Spinal cord (tissue), 10 donors: Measurements from ENCODE around the gene ZNF521. TPM values are rescaled to one million over a fixed set of nuclear protein-coding genes. Genes with fewer than 3 reads are reported as not detected.

Experiments
- DNase-seq, 6 donors: peaks; one replicate each; pipeline versions ENCODE4 v3.0.0 to v3.0.0-alpha.2; 2013 to 2015; ENCODE audit warnings: low spot score in 6 of 6, low read depth in 4 of 6
- H3K27ac ChIP-seq: one replicate; pipeline ENCODE4 v1.5.1; 2013; ENCODE audit warnings: low read depth, low read length, control low read depth
- H3K27me3 ChIP-seq: one replicate; pipeline ENCODE4 v1.6.1; 2013; ENCODE audit warnings: low read length; ENCODE audit not compliant: control insufficient read depth, insufficient read depth
- H3K36me3 ChIP-seq: one replicate; pipeline ENCODE4 v1.6.1; 2013; ENCODE audit warnings: low read length; ENCODE audit not compliant: control insufficient read depth, insufficient read depth
- H3K4me1 ChIP-seq: one replicate; pipeline ENCODE4 v1.6.1; 2013; ENCODE audit warnings: low read length; ENCODE audit not compliant: control insufficient read depth, insufficient read depth
- H3K4me3 ChIP-seq: one replicate; pipeline ENCODE4 v1.5.1; 2013; ENCODE audit warnings: low read depth, low read length, control low read depth
- H3K9me3 ChIP-seq: one replicate; pipeline ENCODE4 v1.6.1; 2013; ENCODE audit warnings: low read length; ENCODE audit not compliant: control insufficient read depth, insufficient read depth
- WGBS: methylation state at CpG from one replicate; pipeline ENCODE4 v1.1.5; 2013; ENCODE audit warnings: missing lambda C conversion rate; ENCODE audit not compliant: insufficient coverage; 5-methylcytosine and 5-hydroxymethylcytosine counted together
- polyA plus RNA-seq, 2 donors: library from polyadenylated mRNA; unstranded; fragments of 120-200 nt; gene quantifications; one replicate each; pipeline ENCODE4 v1.2.1, GENCODE V29; 2013; ENCODE audit not compliant: insufficient read length in 2 of 2
- total RNA-seq, 2 donors: library from RNA; depleted of rRNA in 1 of 2; stranded (reverse); fragments of 120-200 nt in 1 of 2; fragments of >200 nt in 1 of 2; gene quantifications; one replicate each; pipeline versions ENCODE4 v1.2.3 to v1.2.4, GENCODE V29; 2013 to 2014
- donor health status: healthy.

ZNF521 gene
- total and polyA plus RNA-seq, 4 donors: 54.8 to 64.4 (median 62.1) TPM

GRCh38 chr18:25244924-25245698, 106.9 kb downstream of the ZNF521 start:
- Histone ChIP-seq H3K4me3 (no peak overlapping the region), H3K9me3 (no peaks in the 10 kb centered on the region), H3K27me3 (no peaks in the 10 kb centered on the region), H3K36me3 (no peaks in the 10 kb centered on the region), H3K27ac (no peak overlapping the region), H3K4me1 (no peaks in the 10 kb centered on the region)
- no peak for DNase-seq
- WGBS: no CpG with 5 or more reads among the region's 4 CpGs

- no peak overlapping the region for H3K27ac ChIP-seq
- no peaks in the 10 kb centered on the region for H3K4me1 ChIP-seq
- H3K9me3 ChIP-seq: no peaks in the 10 kb centered on the region
- no peaks in the 10 kb centered on the region for H3K27me3 ChIP-seq
- no peaks in the 10 kb centered on the region for H3K36me3 ChIP-seq
- DNase-seq: no peak
- H3K4me3 ChIP-seq: no peak overlapping the region
Observed at GRCh38 chr18:25244170-25244569, 107.8 kb downstream of the ZNF521 start.

DNA sequence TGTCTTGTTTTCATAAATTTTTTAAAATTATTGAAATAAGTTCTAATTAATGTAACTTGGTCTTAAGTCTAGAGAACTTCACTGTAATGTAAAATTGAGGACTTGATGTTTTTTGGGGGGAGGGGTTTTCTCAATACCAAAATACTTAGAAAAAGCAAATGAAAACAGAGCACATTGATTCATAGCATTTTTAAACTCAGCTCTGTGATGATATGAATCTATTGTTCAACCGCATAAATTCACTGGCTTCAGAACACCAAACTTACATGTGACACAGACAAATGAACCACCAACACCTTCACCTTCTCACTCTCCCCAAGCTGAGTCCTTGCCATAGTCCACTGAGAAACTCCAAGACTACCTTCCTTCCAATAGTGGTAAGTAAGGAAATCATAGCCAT, 108.2 kb downstream of the ZNF521 start:
- Histone ChIP-seq H3K36me3 (no peaks in the 10 kb centered on the region), H3K4me1 (no peaks in the 10 kb centered on the region), H3K4me3 (no peak overlapping the region), H3K27ac (no peak overlapping the region), H3K9me3 (no peaks in the 10 kb centered on the region), H3K27me3 (no peaks in the 10 kb centered on the region)
- WGBS: no CpG with 5 or more reads among the region's 1 CpG
- DNase-seq: no peak

- Histone ChIP-seq H3K36me3 (no peaks in the 10 kb centered on the region), H3K27ac (no peak overlapping the region), H3K27me3 (no peaks in the 10 kb centered on the region), H3K9me3 (no peaks in the 10 kb centered on the region), H3K4me3 (no peak overlapping the region), H3K4me1 (no peaks in the 10 kb centered on the region)
- no peak for DNase-seq
- WGBS: 82% methylated on average over 1 of the region's 2 CpGs
Observed at GRCh38 chr18:25243257-25243656, 108.7 kb downstream of the ZNF521 start.

DNA sequence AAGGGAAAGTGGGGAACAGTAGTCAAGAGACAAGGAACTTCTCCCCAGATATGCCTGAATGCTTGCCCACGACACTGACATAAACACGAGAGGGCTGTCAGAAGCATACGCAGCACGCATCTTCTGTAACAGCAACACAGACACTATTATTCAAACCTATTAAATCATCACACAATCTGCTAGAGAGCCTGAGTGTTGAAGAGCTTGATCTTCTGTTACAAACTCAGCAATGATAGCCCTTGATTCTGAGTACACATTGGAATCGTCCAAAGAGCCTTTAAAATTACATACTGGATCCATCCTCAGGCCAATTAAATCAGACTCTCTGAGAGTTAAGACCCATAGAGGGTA, 111.6 kb downstream of the ZNF521 start:
- no peaks in the 10 kb centered on the region for H3K36me3 ChIP-seq
- WGBS: 83% methylated on average over 3 of the region's 5 CpGs
- H3K27ac ChIP-seq: no peak overlapping the region
- H3K27me3 ChIP-seq: no peaks in the 10 kb centered on the region
- H3K4me1 ChIP-seq: no peaks in the 10 kb centered on the region
- DNase-seq: no peak
- no peak overlapping the region for H3K4me3 ChIP-seq
- H3K9me3 ChIP-seq: no peaks in the 10 kb centered on the region

- H3K4me3 ChIP-seq: no peak overlapping the region
- DNase-seq: no peak
- no peaks in the 10 kb centered on the region for H3K4me1 ChIP-seq
- peak overlapping the region; percentile 53 for H3K27ac ChIP-seq
- no CpG with 5 or more reads among the region's 5 CpGs for WGBS
- H3K36me3 ChIP-seq: no peaks in the 10 kb centered on the region
- no peaks in the 10 kb centered on the region for H3K9me3 ChIP-seq
- H3K27me3 ChIP-seq: no peaks in the 10 kb centered on the region
Observed at GRCh38 chr18:25239581-25240419, 112.2 kb downstream of the ZNF521 start.

GRCh38 chr18:25239151-25239550, 112.8 kb downstream of the ZNF521 start:
- WGBS: 67% methylated on average over 1 of the region's 3 CpGs
- Histone ChIP-seq H3K9me3 (no peaks in the 10 kb centered on the region), H3K27ac (peak overlapping the region; percentile 18), H3K36me3 (no peaks in the 10 kb centered on the region), H3K4me1 (no peaks in the 10 kb centered on the region), H3K27me3 (no peaks in the 10 kb centered on the region), H3K4me3 (no peak overlapping the region)
- DNase-seq: no peak

DNA sequence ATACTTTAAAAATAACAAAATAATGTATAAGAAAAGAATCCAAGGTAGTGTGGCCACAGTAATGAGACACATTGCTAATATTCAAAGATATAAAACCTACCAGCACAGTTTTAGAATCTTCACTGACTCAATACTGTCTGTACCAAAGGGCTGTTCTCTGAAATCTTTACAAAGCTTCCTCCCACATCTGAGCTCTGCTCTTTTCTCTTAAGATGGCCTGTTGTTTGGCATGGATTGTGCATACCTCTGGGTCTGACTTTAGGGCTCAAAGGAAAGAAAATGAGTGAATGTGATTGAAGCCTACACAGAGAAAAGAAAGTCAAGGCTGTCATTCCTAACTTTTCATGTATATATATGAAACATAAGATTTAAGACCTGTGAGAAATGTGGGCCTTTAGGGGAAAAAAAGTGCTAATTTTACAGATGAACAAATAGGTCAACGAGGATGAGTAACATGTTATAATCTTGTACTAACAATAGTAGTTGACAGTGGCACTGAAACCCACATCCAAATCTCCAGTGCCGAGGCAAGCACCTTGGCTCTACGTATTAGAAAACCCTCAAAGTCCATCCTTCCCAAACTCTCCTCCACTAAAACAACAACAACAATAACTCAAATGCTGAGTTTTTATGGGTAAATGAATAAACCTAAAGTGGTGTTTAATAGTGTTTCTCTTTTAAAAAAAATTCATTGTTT, 114.2 kb downstream of the ZNF521 start:
- WGBS: no CpG with 5 or more reads among the region's 3 CpGs
- DNase-seq: no peak
- H3K36me3 ChIP-seq: no peaks in the 10 kb centered on the region

GRCh38 chr18:25236736-25237135, 115.2 kb downstream of the ZNF521 start:
- no peak for DNase-seq
- H3K27me3 ChIP-seq: no peaks in the 10 kb centered on the region
- no peak overlapping the region for H3K4me3 ChIP-seq
- no peaks in the 10 kb centered on the region for H3K4me1 ChIP-seq
- WGBS: no CpG with 5 or more reads among the region's 1 CpG
- no peaks in the 10 kb centered on the region for H3K9me3 ChIP-seq
- no peak overlapping the region for H3K27ac ChIP-seq
- H3K36me3 ChIP-seq: no peaks in the 10 kb centered on the region

More for the DNA sequence above, 114.2 kb downstream of the ZNF521 start:
- no peaks in the 10 kb centered on the region for H3K9me3 ChIP-seq
- no peak overlapping the region for H3K4me3 ChIP-seq
- no peaks in the 10 kb centered on the region for H3K27me3 ChIP-seq
- H3K4me1 ChIP-seq: no peaks in the 10 kb centered on the region
- H3K27ac ChIP-seq: no peak overlapping the region
